PFSK-1 (cell line): ENCODE data around the gene OR2M5.

ENCODE experiments used
- FOXP2 ChIP-seq: optimal IDR thresholded peaks from 2 replicates; pipeline ENCODE3; 2011; ENCODE audit warnings: borderline replicate concordance, control low read depth, inconsistent platforms; ENCODE audit not compliant: insufficient read depth; ENCODE audit errors: extremely low read length, extremely low read depth
- POLR2AphosphoS5 ChIP-seq: IDR thresholded peaks from 2 replicates; pipeline ENCODE4 v1.6.1; 2012; ENCODE audit warnings: low read depth, mild to moderate bottlenecking, control low read depth, low read length, moderate library complexity
- REST ChIP-seq, 2 experiments: IDR thresholded peaks; 2 replicates each; pipeline versions ENCODE4 v1.6.1 to v1.8.0; 2011 to 2012; ENCODE audit warnings: low read depth in 2 of 2, low read length in 2 of 2, control low read depth in 1 of 2, inconsistent platforms in 1 of 2, mild to moderate bottlenecking in 1 of 2, moderate library complexity in 1 of 2; ENCODE audit not compliant: insufficient read depth in 1 of 2
- SIN3A ChIP-seq: IDR thresholded peaks from 2 replicates; pipeline ENCODE4 v1.6.1; 2012; ENCODE audit warnings: mild to moderate bottlenecking, low read length, moderate library complexity, borderline replicate concordance; ENCODE audit not compliant: insufficient read depth
- TAF1 ChIP-seq: IDR thresholded peaks from 2 replicates; pipeline ENCODE4 v1.6.1; 2012; ENCODE audit warnings: low read length, control low read depth, borderline replicate concordance; ENCODE audit not compliant: insufficient read depth

OR2M5 gene

GRCh38 chr1:248152056-248152827 lies 7.3 kb downstream of the OR2M5 start:
- no peak for TF ChIP-seq POLR2AphosphoS5
- no peak for TF ChIP-seq SIN3A
- TF ChIP-seq REST (IDR thresholded peaks at IDR 0.05; ENCODE audit: insufficient read depth in 1 of 2, low read depth in 2 of 2, low read length in 2 of 2) = no peak
- TF ChIP-seq FOXP2 = no peak
- TF ChIP-seq TAF1 = no peak

- TF ChIP-seq SIN3A = no peak
- no peak for TF ChIP-seq REST (IDR thresholded peaks at IDR 0.05; ENCODE audit: insufficient read depth in 1 of 2, low read depth in 2 of 2, low read length in 2 of 2)
- no peak for TF ChIP-seq POLR2AphosphoS5
- TF ChIP-seq FOXP2 = no peak
These were observed 11.0 kb downstream of the OR2M5 start for GRCh38 chr1:248155927-248156326.

- no peak for TF ChIP-seq TAF1
- TF ChIP-seq REST (IDR thresholded peaks at IDR 0.05; ENCODE audit: insufficient read depth in 1 of 2, low read depth in 2 of 2, low read length in 2 of 2) = no peak
- TF ChIP-seq POLR2AphosphoS5 = no peak
- TF ChIP-seq SIN3A = no peak
These were observed 13.8 kb downstream of the OR2M5 start for GRCh38 chr1:248158758-248159157.

GRCh38 chr1:248164031-248164430 lies 19.1 kb downstream of the OR2M5 start:
- TF ChIP-seq POLR2AphosphoS5 = no peak
- no peak for TF ChIP-seq SIN3A
- TF ChIP-seq TAF1 = no peak
- no peak for TF ChIP-seq REST (IDR thresholded peaks at IDR 0.05; ENCODE audit: insufficient read depth in 1 of 2, low read depth in 2 of 2, low read length in 2 of 2)
- no peak for TF ChIP-seq FOXP2
